ENCODE data around the gene VASP.
"Not testable (repeated sequence)": the region's sequence is repeated elsewhere in the genome, so short reads cannot be mapped to it uniquely, and the experiment has no call there.

Gene VASP

DNA sequence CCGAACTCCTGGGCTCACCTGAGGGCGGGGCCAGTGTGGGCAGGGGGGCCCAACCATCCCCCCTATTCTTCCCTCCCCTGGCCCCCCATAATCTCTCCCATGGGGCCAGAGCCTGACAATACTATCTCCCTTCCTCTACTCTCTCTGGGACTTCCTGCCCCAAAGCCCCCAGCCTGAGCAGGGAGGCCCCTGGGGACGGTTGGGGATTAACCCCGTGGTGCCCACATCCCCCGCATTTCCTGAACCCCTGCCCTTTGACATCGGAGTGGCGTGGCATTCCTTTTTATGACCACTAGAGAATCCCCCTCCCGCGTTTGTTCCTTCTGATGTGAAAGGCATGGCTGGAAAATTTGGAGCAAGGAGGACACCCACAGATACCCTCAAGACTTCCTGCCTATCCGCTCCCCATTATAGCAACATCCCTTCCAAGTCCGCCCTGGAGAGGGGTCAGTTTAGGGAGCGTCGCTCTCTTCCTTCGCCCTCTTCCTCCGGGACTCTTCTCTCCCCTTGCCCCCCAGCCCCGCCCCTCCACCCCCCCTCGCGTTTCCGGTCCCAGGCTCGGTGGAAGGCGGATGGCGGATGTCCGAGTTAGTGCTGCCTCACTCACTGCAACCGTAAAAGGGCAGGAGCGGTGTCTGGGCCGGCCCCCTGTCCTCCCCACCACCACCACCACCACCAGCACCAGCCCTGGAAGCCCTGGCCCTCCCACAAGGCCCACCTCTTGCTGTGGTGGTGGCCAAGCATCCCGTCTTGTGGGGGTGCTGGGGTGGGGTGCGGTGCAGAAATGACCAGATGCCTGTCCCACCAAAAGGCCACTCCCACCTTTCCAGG lies 1.8 kb downstream of the VASP start:
- H3K4me3 ChIP-seq (ENCODE audit: control insufficient read depth, low read depth, low read length): peak overlapping the region; percentile 96
- TF ChIP-seq, protein P1, sequence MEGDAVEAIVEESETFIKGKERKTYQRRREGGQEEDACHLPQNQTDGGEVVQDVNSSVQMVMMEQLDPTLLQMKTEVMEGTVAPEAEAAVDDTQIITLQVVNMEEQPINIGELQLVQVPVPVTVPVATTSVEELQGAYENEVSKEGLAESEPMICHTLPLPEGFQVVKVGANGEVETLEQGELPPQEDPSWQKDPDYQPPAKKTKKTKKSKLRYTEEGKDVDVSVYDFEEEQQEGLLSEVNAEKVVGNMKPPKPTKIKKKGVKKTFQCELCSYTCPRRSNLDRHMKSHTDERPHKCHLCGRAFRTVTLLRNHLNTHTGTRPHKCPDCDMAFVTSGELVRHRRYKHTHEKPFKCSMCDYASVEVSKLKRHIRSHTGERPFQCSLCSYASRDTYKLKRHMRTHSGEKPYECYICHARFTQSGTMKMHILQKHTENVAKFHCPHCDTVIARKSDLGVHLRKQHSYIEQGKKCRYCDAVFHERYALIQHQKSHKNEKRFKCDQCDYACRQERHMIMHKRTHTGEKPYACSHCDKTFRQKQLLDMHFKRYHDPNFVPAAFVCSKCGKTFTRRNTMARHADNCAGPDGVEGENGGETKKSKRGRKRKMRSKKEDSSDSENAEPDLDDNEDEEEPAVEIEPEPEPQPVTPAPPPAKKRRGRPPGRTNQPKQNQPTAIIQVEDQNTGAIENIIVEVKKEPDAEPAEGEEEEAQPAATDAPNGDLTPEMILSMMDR (IDR thresholded peaks at IDR 0.05; ENCODE audit: control insufficient read depth, insufficient read depth, low read depth, low read length, missing control alignments): no peak
- no peak for DNase-seq (ENCODE audit: low read depth)

DNA sequence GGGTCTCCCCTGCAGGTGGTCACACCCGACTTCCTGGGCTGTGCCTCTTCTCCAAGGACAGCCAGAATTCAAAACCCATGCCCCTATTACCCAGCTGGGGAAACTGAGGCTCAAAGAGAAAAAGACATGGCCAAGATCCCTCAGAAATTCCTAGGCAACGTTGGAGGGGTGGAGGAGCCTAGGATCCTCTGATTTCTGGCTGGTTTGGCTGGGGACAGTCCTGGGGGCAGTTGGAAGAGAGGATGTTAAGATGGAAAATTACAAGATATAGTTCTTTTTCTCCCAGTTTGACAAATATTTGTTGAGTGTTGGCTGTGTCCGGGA lies 2.4 kb downstream of the VASP start:
- TF ChIP-seq, protein P1 (IDR thresholded peaks at IDR 0.05; ENCODE audit: control insufficient read depth, insufficient read depth, low read depth, low read length, missing control alignments): no peak
- no peak for DNase-seq (ENCODE audit: low read depth)
- H3K4me3 ChIP-seq (ENCODE audit: control insufficient read depth, low read depth, low read length): peak overlapping the region; percentile 96

DNA sequence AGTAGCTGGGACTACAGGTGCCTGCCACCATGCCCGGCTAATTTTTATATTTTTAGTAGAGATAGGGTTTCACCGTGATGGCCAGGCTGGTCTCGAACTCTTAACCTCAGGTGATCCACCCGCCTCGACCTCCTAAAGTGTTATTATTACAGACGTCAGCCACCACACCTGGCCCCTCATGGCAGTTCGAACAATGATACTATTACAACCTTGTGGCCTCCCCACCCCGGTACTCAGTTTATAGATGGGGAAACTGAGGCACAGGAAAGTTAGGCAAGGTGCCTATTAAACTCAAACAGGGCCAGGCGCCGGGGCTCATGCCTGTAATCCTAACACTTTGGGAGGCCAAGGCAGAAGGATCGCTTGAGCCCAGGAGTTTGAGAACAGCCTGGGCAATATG lies 3.1 kb downstream of the VASP start:
- H3K4me3 ChIP-seq (ENCODE audit: control insufficient read depth, low read depth, low read length): not testable (repeated sequence)

DNA sequence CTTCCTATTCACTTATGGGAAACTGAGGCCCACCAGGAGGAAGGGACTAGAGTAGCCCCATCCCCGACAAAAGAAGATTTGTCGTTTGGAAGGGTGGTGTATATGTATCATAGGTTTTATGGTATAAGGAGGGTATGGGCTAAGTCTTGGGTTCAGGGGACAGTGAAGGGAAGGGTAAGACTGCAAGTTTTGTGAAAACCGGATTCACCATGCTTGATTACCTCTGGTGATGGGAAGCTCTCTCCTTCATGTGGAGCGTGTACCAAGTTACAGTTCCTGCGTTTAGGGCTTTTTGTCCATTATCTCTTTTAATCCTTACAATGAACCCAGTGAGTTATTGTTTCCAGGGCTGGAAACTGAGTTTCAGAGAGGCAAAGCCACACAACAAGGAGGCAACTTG lies 3.8 kb downstream of the VASP start:
- DNase-seq (ENCODE audit: low read depth): no peak
- TF ChIP-seq, protein P1 (IDR thresholded peaks at IDR 0.05; ENCODE audit: control insufficient read depth, insufficient read depth, low read depth, low read length, missing control alignments): no peak

More for the DNA sequence above, 3.1 kb downstream of the VASP start:
- DNase-seq (ENCODE audit: low read depth): not testable (repeated sequence)

DNA sequence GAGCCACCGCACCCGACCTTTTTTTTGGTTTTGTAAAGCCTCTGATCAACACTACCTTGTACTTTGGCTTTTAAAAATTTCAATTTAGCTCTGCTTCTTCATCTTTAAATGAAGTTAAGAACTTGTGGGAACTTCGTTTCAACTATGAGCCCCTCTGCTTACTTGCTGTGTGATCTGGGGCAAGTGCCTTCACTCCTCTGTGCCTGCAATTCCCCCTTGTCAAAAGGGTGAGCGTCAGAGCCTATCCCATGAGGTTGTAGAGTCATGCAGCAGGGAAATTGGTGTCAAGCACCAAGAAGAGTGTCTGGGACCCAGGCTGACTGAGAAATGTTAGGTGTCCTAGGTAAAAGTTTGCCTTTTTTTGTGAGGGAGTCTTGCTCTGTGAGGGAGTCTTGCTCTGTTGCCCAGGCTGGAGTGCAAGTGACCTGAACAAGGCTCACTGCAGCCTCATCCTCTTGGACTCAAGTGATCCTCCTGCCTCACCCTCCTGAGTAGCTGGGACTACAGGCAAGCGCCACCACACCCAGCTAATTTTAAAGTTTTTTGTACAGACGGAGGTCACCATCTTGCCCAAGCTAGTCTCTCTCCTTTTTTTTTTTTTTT lies 5.7 kb downstream of the VASP start:
- TF ChIP-seq, protein P1 (IDR thresholded peaks at IDR 0.05; ENCODE audit: control insufficient read depth, insufficient read depth, low read depth, low read length, missing control alignments): no peak
- DNase-seq (ENCODE audit: low read depth): no peak
- H3K4me3 ChIP-seq (ENCODE audit: control insufficient read depth, low read depth, low read length): no peak overlapping the region

More for the DNA sequence above, 3.8 kb downstream of the VASP start:
- no peak overlapping the region for H3K4me3 ChIP-seq (ENCODE audit: control insufficient read depth, low read depth, low read length)

DNA sequence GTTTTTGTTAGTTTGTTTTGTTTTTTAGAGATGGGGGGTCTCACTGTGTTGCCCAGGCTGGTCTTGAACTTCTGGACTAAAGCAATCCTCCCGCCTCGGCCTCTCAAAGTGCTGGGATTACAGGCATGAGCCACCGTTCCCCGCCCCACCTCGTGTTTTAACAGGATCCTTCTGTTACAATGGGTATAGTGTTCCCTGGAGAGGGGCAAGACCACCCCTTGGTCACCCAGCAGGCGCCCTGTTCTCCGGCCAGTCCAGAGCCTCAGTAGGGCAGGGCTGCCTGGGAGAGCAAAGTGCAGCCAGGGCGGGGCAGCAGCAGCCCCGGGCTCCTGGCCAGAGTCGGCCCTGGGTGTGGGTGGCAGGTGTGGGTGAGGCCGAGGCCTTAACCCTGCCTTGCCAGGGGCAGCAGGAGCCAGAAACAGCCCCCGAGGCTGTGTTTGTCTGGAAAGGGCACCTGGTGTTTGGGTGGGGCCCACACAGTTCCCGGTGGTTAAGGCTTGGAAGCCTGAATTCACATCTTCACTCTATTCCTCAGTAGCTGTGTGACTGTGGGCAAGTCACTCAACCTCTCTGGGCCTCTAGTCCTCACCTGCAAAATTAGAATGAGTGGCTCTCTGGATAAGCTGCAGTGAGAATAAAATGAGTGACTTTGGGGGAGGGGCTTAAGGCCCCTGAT lies 7.2 kb downstream of the VASP start:
- TF ChIP-seq, protein P1 (IDR thresholded peaks at IDR 0.05; ENCODE audit: control insufficient read depth, insufficient read depth, low read depth, low read length, missing control alignments): no peak
- DNase-seq (ENCODE audit: low read depth): no peak
- H3K4me3 ChIP-seq (ENCODE audit: control insufficient read depth, low read depth, low read length): no peak overlapping the region

DNA sequence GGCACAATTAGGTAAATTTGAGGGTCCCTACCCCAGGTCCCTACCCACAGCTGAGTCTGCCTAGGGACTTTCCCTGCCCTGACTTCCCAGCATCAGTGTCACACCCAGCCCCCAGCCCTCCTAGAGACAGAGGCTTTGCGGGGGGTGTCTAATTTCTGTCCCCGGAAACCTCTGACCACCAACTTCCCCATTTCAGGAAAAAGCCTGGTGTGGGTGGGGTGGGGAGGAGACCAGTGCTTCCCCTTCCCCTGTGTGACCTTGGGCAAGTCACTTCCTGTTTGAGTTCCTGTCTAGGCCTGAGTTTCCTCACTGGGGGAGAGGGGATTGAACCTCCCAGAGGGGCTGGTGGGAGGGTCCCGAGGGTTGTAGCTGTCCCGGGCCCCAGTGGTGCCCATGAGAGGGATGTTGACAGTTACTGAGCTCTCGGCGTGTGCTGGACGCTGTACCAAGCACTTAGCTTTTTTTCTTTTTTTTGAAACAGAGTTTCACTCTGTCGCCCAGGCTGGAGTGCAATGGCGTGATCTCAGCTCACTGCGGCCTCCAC lies 7.9 kb downstream of the VASP start:
- DNase-seq (ENCODE audit: low read depth): no peak
- H3K4me3 ChIP-seq (ENCODE audit: control insufficient read depth, low read depth, low read length): no peak overlapping the region
- TF ChIP-seq, protein P1 (IDR thresholded peaks at IDR 0.05; ENCODE audit: control insufficient read depth, insufficient read depth, low read depth, low read length, missing control alignments): no peak

Data from AG09309 (cell line).